ENCODE data around the gene UBXN6. TPM values are rescaled to one million over a fixed set of nuclear protein-coding genes. Genes with fewer than 3 reads are reported as not detected.

UBXN6 gene
- total RNA-seq, 1 experiment from 2014 or later, result 90.1 TPM

- no peak for DNase-seq (ENCODE audit: low spot score)
Measured at GRCh38 chr19:4456843-4457653, 546 bp downstream of the UBXN6 start.

GRCh38 chr19:4456476-4456842, 1.1 kb downstream of the UBXN6 start:
- DNase-seq (ENCODE audit: low spot score), result no peak

- DNase-seq (ENCODE audit: low spot score), result no peak
Measured at GRCh38 chr19:4455719-4456475, 1.7 kb downstream of the UBXN6 start.

GRCh38 chr19:4454747-4455718, 2.6 kb downstream of the UBXN6 start:
- DNase-seq (ENCODE audit: low spot score), result no peak

- DNase-seq (ENCODE audit: low spot score), result no peak
Measured at GRCh38 chr19:4453232-4454179, 4.1 kb downstream of the UBXN6 start.

- DNase-seq (ENCODE audit: low spot score), result no peak
Measured at GRCh38 chr19:4452230-4452990, 5.2 kb downstream of the UBXN6 start.

GRCh38 chr19:4449639-4450028, 8.0 kb downstream of the UBXN6 start:
- no peak for DNase-seq (ENCODE audit: low spot score)

- no peak for DNase-seq (ENCODE audit: low spot score)
Measured at GRCh38 chr19:4449022-4449638, 8.5 kb downstream of the UBXN6 start.

- no peak for DNase-seq (ENCODE audit: low spot score)
Measured at GRCh38 chr19:4448147-4448985, 9.2 kb downstream of the UBXN6 start.

GRCh38 chr19:4447327-4448146, 10.1 kb downstream of the UBXN6 start:
- no peak for DNase-seq (ENCODE audit: low spot score)

- no peak for DNase-seq (ENCODE audit: low spot score)
Measured at GRCh38 chr19:4446704-4447200, 10.8 kb downstream of the UBXN6 start.

- DNase-seq (ENCODE audit: low spot score), result no peak
Measured at GRCh38 chr19:4445963-4446703, 11.5 kb downstream of the UBXN6 start.

- DNase-seq (ENCODE audit: low spot score), result no peak
Measured at GRCh38 chr19:4444765-4445741, 12.5 kb downstream of the UBXN6 start.

- DNase-seq (ENCODE audit: low spot score), result no peak
Measured at GRCh38 chr19:4443966-4444764, 13.4 kb downstream of the UBXN6 start.

- no peak for DNase-seq (ENCODE audit: low spot score)
Measured at GRCh38 chr19:4443188-4443587, 14.4 kb downstream of the UBXN6 start.
